Smooth muscle cell (in vitro differentiated cells): Measurements from ENCODE around the gene RASGRF1. TPM values are rescaled to one million over a fixed set of nuclear protein-coding genes. Genes with fewer than 3 reads are reported as not detected.

Source experiments
- DNase-seq: peaks from one replicate; lab custom pipeline; 2025; ENCODE audit not compliant: unreplicated experiment; lab: John Stamatoyannopoulos, UW
- H2AFZ ChIP-seq: fragments of 200-600 bp; sonication (generic); 2 replicates; pipeline ENCODE4 v1.6.0; 2016; ENCODE audit warnings: antibody characterized with exemption, low read depth, mild to moderate bottlenecking
- H3F3A ChIP-seq: fragments of 200-600 bp; sonication (generic); 2 replicates; pipeline ENCODE4 v1.6.0; 2017; ENCODE audit warnings: antibody characterized with exemption, low read depth
- H3K27ac ChIP-seq: fragments of 200-600 bp; sonication (generic); 2 replicates; pipeline ENCODE4 v1.5.1; 2016; ENCODE audit warnings: low read depth, mild to moderate bottlenecking
- H3K27me3 ChIP-seq: fragments of 200-600 bp; sonication (generic); 2 replicates; pipeline ENCODE4 v1.6.1; 2016; ENCODE audit warnings: low read depth, mild to moderate bottlenecking
- H3K36me3 ChIP-seq: fragments of 200-600 bp; sonication (generic); 2 replicates; pipeline ENCODE4 v1.5.1; 2016; ENCODE audit warnings: low read depth
- H3K4me1 ChIP-seq: fragments of 200-600 bp; sonication (generic); 2 replicates; pipeline ENCODE4 v1.5.1; 2016; ENCODE audit warnings: low read depth
- H3K4me2 ChIP-seq: fragments of 200-600 bp; sonication (generic); 2 replicates; pipeline ENCODE4 v1.6.0; 2016; ENCODE audit warnings: mild to moderate bottlenecking
- H3K4me3 ChIP-seq: fragments of 200-600 bp; sonication (generic); 2 replicates; pipeline ENCODE4 v1.5.1; 2016; ENCODE audit warnings: mild to moderate bottlenecking
- H3K79me2 ChIP-seq: fragments of 200-600 bp; sonication (generic); 2 replicates; pipeline ENCODE4 v1.6.0; 2016; ENCODE audit warnings: low read depth, mild to moderate bottlenecking
- H3K9ac ChIP-seq: fragments of 200-600 bp; sonication (generic); 2 replicates; pipeline ENCODE4 v1.6.0; 2016; ENCODE audit warnings: low read depth
- H3K9me3 ChIP-seq: fragments of 200-600 bp; sonication (generic); replicated peaks from 2 replicates; pipeline ENCODE4 v1.5.1; 2016; ENCODE audit warnings: low read depth
- H4K20me1 ChIP-seq: fragments of 200-600 bp; sonication (generic); 2 replicates; pipeline ENCODE4 v1.6.0; 2016; ENCODE audit warnings: low read depth
- WGBS: methylation state at CpG from one replicate; pipeline ENCODE4 v1.1.7; 2016; ENCODE audit warnings: low lambda C conversion rate; 5-methylcytosine and 5-hydroxymethylcytosine counted together
- polyA plus RNA-seq: library from polyadenylated mRNA; unstranded; fragments of >200 nt; fragmentation: Nextera tagmentation; extraction: Ambion mirVana; gene quantifications from 2 replicates; pipeline ENCODE4 v1.2.1, GENCODE V29; 2016
- total RNA-seq: library from RNA; depleted of rRNA; stranded (reverse); fragments of >200 nt; gene quantifications from 2 replicates; pipeline ENCODE4 v1.2.3, GENCODE V29; 2014
- TF ChIP-seq, protein P1 (sequence below): fragments of 200-600 bp; sonication (generic); IDR thresholded peaks from 2 replicates; pipeline ENCODE4 v1.5.1; 2017; ENCODE audit warnings: borderline replicate concordance, mild to moderate bottlenecking, antibody characterized with exemption; ENCODE audit not compliant: insufficient read depth, poor library complexity, severe bottlenecking

The RASGRF1 gene
- total and polyA plus RNA-seq, 2 experiments from 2014 or later = 0.17 to 0.22 TPM

DNA sequence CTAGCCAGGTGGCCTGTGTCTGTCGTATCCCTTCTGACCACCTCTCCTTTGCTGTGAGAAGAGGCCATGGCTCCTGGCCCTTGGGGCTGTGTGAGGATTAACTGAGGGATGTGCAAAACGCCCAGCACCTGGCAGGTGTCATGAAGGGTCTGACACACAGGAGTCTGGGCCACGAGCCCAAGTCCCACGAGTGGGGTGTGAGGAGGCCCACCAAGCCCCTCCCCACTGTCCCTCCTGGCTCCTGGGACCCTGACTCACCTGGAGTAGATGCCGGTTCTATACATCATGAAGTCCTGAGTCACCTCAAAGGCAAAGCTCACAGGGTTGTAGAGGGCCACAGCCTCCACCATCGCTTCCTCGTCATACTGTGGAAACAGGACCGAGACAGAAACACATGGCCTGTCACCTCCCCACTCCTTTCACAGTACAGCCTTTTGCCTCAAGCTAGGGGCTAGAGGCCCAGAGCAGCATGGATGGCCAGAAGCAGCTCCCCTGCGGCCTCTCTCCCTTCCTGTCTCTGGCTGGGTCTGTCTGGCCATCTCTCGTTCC is 165.4 kb downstream of the RASGRF1 start:
- Histone ChIP-seq H3K79me2 (no peaks in the 10 kb centered on the region), H3K4me1 (no peaks in the 10 kb centered on the region), H3K36me3 (peaks cover 2% of the 10 kb centered on the region), H3F3A (no peaks in the 10 kb centered on the region), H2AFZ (no peak overlapping the region), H3K27me3 (no peaks in the 10 kb centered on the region), H3K4me2 (no peak overlapping the region), H3K27ac (no peak overlapping the region), H3K4me3 (no peak overlapping the region), H4K20me1 (peaks cover 40% of the 10 kb centered on the region), H3K9me3 (no peaks in the 10 kb centered on the region), H3K9ac (no peak overlapping the region)
- TF ChIP-seq, protein P1, sequence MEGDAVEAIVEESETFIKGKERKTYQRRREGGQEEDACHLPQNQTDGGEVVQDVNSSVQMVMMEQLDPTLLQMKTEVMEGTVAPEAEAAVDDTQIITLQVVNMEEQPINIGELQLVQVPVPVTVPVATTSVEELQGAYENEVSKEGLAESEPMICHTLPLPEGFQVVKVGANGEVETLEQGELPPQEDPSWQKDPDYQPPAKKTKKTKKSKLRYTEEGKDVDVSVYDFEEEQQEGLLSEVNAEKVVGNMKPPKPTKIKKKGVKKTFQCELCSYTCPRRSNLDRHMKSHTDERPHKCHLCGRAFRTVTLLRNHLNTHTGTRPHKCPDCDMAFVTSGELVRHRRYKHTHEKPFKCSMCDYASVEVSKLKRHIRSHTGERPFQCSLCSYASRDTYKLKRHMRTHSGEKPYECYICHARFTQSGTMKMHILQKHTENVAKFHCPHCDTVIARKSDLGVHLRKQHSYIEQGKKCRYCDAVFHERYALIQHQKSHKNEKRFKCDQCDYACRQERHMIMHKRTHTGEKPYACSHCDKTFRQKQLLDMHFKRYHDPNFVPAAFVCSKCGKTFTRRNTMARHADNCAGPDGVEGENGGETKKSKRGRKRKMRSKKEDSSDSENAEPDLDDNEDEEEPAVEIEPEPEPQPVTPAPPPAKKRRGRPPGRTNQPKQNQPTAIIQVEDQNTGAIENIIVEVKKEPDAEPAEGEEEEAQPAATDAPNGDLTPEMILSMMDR = no peak
- DNase-seq = no peak
- WGBS = 93% methylated on average over 9 of the region's 10 CpGs

DNA sequence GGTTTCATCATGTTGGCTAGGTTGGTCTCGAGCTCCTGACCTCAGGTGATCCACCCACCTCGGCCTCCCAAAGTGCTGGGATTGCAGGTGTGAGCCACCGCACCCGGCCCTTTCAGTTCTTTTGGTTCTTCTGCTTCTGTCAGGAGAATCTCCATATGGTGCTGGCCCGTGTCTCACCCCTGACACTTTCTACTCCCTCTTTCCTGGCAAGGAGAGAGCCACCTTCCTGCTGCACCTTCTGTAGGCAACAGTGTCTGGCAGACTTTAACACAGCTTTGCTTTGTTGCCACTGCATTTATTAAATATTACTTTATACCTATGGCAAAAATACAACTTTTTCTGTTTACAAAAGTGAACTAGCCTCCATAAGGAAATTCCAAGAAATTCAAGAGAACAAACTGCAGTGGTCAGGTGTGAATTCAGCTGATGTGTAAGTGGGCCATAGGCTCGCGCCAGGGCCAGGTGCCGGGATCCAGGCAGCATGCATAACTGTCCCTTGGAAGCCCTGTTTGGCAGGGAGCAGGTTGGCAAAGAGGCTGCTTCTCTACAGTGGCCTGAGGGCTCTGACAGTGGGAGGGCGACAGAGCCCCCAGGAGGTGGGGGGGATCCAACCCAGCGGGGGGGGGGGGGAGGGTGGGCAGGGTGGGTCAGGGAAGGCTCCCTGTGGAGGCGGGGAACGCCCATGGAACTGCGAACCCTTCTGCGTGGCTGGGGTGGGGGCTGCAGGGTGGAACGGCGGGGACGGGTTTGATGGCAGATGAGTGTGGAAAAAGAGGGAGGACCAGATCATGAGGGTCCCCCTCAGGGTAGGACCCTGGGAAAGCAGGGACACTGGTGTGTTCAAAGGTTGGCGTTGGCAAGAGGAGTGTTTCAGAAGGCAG is 166.9 kb downstream of the RASGRF1 start:
- no peaks in the 10 kb centered on the region for H3F3A ChIP-seq

DNA sequence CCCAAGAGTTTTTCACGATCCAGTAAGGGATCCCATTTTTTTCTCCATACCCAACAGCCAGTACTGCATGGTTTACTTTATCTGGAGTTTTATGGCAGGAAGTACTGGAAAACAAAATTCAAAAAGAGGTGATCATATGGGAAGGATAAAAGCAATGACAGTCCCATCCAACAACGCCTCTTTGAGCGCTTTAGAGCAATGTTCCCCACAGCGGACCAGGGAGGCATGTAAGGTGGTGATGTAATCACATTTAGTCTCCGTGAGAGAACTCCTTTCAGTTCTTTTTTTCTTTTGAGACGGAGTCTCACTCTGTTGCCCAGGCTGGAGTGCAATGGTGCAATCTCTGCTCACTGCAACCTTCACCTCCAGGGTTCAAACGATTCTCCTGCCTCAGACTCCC is 167.6 kb downstream of the RASGRF1 start:
- Histone ChIP-seq H4K20me1 (peaks cover 60% of the 10 kb centered on the region), H3K9ac (no peak overlapping the region), H3K27me3 (no peaks in the 10 kb centered on the region), H3K4me2 (no peak overlapping the region), H3K27ac (no peak overlapping the region), H2AFZ (no peak overlapping the region), H3K79me2 (no peaks in the 10 kb centered on the region), H3F3A (no peaks in the 10 kb centered on the region), H3K36me3 (peaks cover 2% of the 10 kb centered on the region), H3K4me3 (no peak overlapping the region), H3K4me1 (no peaks in the 10 kb centered on the region), H3K9me3 (no peaks in the 10 kb centered on the region)
- 91% methylated on average over 7 of the region's 7 CpGs for WGBS
- TF ChIP-seq, protein P1 = no peak
- DNase-seq = no peak

More for the DNA sequence above, 166.9 kb downstream of the RASGRF1 start:
- H2AFZ ChIP-seq = no peak overlapping the region
- WGBS = 97% methylated on average over 11 of the region's 18 CpGs
- H3K4me2 ChIP-seq = no peak overlapping the region
- no peak overlapping the region for H3K27ac ChIP-seq
- no peak for DNase-seq
- TF ChIP-seq, protein P1 = no peak
- no peaks in the 10 kb centered on the region for H3K27me3 ChIP-seq
- no peak overlapping the region for H3K9ac ChIP-seq
- no peaks in the 10 kb centered on the region for H3K9me3 ChIP-seq
- no peaks in the 10 kb centered on the region for H3K4me1 ChIP-seq
- H3K79me2 ChIP-seq = no peaks in the 10 kb centered on the region
- peaks cover 2% of the 10 kb centered on the region for H3K36me3 ChIP-seq
- H3K4me3 ChIP-seq = no peak overlapping the region
- H4K20me1 ChIP-seq = peaks cover 54% of the 10 kb centered on the region

DNA sequence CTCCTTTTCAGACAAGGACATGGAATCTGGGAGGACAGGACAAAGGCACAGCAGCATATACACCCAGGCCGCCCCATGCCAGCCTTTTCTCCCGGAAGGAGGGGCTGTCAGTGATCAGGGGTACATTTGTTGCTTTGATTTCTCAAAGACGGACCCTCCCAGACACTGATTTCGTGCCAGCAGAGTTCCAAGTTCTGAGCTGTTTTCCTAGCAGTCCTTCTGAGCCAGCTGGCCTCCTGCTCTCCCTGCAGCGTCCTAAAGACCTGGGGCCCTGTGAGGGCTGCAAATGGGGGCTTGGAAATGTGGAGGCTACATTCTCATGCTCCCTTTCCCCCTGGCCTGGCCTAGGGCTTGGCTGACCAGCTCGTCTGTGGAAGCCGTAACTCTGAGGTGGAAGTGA is 168.1 kb downstream of the RASGRF1 start:
- no peak overlapping the region for H3K27ac ChIP-seq
- WGBS = 94% methylated on average over 7 of the region's 7 CpGs

More for the DNA sequence above, 168.1 kb downstream of the RASGRF1 start:
- no peak for DNase-seq
- no peaks in the 10 kb centered on the region for H3K4me1 ChIP-seq
- H4K20me1 ChIP-seq = peaks cover 64% of the 10 kb centered on the region
- H3K36me3 ChIP-seq = peaks cover 2% of the 10 kb centered on the region
- no peaks in the 10 kb centered on the region for H3K27me3 ChIP-seq
- no peak overlapping the region for H3K4me3 ChIP-seq
- H3K9me3 ChIP-seq = no peaks in the 10 kb centered on the region
- peaks cover 3% of the 10 kb centered on the region for H3K79me2 ChIP-seq
- H3K9ac ChIP-seq = no peak overlapping the region
- no peak overlapping the region for H2AFZ ChIP-seq
- TF ChIP-seq, protein P1 = no peak
- no peaks in the 10 kb centered on the region for H3F3A ChIP-seq
- no peak overlapping the region for H3K4me2 ChIP-seq
